GM19397 (cell line): ENCODE measurements around the gene IGSF21.

Source experiments
- ATAC-seq: cut with Tn5 transposase; IDR thresholded peaks from one replicate; pipeline ENCODE4 v1.9.1; 2021; ENCODE audit warnings: mild to moderate bottlenecking, moderate library complexity; ENCODE audit not compliant: unreplicated experiment

IGSF21 gene

DNA sequence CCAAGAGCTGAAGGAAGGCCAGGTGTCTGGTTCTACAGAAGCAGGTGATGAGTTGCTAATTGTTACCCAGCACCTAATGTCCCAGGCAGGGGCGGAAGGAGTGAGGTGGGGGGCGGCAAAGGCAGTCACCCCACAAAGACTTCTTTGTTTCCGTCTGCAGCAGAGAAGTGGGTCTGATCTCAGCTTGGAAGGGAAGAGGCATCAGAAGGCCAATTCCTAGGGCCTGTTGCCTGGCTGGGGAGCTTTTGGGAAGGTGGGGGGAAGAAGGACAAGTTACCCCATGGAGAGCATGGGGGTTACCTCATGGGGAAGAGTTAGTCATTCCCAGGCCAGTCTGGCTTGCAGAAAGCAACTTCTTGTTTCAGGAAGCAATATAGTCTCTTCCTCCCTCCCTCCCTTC lies 10.9 kb downstream of the IGSF21 start:
- no peak for ATAC-seq

DNA sequence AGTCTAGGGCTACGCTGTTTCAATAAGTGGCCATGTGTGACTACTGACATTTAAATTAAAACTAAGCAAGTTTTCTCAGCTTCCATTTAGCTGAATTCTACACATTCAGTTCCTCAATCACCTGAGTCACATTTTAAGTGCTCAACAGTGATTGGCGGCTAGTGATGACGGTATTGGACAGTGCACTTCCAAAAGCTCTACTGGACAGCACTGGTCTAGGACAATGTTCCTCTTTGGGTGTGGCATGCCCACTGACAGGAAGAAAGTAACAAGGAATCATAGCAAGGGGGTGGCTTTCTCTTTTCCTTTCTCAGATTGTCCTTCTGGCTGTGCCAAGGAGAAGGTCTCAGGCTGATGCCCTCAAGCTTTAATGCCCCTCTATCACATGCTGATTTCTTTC lies 11.7 kb downstream of the IGSF21 start:
- ATAC-seq: no peak

DNA sequence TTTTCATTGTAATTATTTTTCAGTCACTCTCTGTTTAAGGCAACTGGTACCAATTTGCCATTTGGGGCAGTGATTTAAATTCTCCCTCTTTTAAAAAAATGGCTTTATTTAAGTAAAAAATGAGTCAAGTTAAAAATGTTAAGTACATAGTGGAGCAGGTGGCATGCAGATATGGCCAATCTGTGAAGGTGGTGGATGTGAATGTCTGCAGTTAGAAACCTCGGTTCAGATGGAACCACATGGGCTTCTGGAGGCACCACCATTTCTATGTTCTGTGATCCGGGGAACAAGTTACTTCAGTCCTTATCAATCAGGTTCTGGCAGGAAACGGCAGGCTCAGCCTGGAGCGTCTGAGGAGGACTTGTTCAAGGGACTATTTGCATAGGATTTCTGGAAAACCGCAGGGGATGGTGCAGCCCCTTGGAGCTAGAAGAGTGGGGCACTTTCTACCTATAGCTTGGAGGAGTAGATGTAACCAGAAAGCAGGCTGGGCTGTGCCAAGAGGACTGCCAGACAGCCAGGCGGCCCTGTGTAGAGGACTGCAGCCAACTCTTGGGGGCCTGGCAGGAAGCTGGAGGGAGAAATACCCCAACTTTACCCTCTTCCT lies 12.3 kb downstream of the IGSF21 start:
- ATAC-seq: no peak

DNA sequence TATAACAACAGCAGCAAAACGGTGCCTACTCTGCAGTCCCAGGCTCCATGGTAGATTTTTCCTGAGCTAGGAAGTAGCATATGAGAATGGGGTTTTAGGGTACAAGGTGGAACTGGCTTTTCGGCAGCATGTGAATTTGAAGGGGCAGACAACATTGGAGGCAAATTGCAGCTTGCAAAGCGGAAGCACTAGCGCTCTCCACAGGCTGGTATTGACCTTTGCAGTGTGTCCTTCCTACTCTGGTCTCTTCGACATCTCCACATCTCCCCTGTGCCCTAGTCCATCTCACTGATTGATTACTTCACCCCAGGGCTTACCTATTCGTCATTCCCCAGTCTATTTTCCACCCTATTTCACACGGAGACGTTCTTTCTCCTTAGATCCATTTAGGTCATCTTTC lies 13.0 kb downstream of the IGSF21 start:
- ATAC-seq: no peak

DNA sequence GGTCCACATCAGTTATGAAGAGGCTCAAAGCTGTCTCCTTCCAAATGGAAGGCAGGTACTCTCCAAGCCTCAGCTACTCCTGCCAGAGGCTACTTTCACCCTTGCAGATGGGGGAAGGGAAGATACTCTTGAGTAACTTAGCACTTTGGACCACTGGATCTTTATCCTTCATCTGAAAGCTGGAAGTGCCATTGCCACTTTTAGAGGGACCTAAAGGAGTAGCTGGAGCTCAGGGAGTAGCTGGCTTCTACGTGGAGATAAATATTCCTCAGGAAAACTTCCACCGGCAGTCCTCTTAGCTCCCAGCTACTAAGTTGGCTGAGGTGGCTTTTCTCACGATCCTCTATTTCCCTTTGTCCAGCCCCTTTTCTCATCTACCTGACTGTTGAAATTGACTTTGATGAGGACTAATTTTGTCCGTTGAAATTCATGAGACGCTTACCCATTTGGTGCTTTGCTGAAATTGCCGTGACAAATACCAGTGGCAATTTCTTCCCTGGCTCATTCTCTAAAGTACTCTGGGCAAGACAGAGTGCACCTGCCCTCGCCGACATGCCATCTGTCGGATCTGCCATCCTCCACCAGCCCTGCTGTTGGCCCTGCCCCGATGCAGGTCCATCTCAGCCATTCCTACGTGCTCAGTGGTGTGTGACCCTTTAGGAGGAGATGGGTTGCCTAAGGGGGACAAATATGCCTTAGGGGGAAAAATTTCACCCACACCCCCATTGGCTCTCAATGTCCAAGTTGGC lies 13.6 kb downstream of the IGSF21 start:
- ATAC-seq: no peak

DNA sequence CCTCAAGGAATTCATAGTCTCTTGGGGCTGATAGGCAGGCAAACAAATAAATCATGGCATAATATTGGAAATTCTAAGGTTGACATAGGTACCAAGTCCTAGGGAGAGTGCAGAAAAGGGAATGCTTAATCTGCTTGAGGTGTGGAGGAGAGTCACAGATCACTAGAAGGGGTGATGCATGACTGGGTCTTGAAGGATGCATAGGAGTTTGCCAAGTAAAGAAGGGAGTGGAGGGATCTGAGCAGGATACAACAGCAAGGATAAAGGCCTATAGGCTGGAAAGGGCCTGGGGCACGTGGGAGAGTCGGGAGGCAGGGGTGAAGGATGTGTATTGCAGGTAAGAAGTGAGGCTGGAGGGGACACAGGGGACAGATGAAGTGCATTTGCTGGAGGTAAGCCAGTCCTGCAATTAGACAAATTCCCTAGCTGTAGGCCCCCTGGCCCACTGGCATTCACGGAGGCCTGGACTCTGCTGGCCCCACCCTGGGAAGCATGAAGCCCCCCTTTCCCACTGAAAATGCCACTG lies 15.9 kb downstream of the IGSF21 start:
- no peak for ATAC-seq

DNA sequence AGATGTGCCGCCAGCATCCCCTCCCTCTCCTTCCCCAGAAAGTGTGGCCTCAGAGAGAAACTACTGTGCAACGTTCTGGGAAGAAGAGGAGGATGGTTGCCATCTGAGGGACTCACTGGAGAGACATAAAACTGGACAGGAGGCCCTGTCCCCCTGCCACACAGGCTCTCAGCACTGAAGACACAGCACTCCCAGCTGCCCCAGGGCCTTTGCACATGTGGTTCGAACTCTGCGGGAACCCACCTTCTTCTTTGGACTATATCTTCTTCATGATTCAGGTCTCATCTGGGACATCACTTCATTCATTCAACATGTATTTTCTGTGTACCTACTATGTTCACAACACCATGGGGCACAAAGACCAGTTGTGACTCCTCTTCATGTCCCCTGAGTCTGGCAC lies 17.4 kb downstream of the IGSF21 start:
- no peak for ATAC-seq

DNA sequence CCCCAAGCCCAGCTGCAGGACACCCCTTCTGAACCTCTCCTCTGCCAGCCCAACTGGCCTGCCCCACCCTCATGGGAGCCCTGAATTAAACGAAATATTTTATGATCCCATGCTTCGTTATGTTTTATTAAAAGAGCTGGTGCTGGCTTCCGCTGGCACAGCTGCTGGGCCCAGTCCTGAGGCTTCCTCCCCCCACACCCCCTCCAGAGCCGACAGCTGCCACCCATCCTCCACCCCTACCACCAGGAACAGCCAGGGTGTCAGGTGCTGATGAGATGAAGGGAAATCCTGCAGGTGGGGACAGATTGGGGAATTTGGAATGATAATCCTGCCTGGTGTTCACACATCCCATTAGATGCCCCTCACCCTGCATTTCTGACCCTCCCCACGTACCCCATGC lies 19.0 kb downstream of the IGSF21 start:
- ATAC-seq: no peak

DNA sequence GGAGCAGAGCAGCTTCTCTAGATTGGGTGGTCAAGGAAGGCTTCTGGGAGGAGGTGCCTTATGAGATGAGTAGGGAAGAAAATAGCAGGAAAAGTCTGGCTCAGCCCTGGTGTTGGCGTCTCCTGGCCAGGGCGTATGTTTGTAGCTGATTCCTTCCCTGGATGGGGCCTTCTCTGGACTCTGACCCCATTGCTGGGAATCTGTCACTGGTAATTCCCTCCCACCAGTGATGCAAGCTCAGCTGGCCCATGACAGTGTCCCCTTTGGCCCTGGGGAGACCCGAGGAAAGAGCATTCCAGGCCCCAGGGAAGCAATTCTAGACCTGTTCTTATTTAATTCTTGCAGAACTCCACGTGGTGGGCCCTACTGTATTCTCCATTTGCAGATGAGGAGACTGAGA lies 20.7 kb downstream of the IGSF21 start:
- no peak for ATAC-seq

DNA sequence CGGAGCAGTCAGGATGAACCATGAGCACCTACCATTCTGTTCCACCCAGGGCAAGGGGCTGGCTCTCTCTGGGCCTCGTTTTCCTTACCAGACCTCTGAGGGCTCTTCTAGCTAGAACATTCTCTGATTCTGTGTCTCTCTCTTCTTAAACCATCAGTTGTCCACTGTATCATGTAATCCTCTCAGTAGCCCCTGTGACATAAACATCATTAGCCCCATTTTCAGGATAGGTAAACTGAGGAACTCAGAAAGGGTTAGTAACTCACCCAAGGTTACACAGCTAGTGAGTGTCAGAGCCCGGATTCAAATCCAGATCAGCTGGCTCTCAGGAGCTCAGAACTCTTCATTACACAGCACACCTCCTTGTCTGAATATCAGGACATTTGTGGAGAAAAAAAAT lies 22.8 kb downstream of the IGSF21 start:
- no peak for ATAC-seq

DNA sequence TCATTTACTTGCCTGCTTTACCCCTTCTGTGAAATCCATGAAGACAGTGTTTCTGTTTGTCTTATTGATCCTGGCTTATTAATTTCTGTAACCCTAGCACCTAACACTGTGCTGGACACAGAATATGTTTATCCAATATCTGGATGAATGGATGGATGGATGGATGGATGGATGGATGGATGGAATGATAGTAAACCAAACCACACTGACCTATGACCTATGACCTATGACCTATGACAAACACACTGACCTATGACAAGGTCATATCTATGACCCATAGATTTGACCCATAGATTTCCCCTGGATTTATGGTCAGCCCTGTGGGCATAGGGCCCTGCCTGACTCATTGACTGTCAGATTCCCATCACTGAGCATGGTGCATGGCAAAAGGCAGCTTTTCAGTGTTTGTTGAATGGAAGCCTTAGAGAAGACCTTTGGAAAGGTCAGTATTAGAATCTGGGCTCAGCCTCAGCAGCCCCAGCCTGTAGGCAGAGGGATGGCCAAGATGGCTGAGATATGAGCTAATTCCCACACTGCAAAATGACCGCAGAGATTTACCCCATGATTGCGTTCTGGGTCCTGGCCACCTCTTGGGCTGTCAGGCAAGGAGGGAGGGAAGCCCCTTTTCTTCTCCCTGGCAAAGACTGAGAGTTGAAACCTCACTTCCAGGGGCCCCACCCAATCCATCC lies 24.6 kb downstream of the IGSF21 start:
- ATAC-seq: no peak

DNA sequence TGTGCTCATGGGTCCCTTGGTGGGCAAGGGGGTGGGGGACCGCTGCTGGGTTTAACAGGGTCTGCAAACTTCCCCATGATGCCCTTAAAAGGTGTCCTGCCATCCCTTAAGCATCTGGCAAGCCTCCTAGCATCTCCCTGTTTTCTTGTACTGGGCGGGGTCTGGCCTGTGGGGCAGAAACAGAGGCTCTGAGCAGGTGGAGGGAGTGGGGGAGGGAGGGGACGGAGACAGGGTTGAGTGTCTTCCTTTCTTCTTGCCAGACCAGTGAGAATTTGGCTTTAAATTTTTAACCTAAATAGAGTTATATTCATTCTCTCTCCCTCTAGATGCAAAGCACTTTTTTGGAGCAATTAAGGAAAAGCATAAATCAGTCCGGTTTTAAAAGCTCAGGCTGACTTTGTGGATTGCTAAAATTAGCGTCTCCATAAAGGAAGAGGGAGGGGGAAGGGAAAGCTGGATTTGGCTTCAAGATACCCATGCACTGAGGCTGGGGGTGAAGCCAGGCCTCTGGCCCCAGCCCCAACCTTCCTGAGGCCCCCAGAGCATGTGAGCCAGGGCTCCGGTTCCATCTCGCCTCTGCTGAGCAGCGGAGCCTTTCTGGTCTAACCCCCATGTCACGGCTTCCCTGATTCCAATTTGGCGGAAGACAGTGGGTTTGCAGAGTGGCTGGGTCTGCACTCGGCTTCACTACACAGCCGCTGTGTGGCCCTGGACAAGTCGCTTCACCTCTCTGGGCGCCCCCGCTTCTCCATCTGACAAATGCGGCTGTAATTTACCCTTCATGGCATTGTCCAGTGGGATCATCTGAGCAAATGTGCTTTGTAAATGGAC lies 25.3 kb downstream of the IGSF21 start:
- no peak for ATAC-seq

DNA sequence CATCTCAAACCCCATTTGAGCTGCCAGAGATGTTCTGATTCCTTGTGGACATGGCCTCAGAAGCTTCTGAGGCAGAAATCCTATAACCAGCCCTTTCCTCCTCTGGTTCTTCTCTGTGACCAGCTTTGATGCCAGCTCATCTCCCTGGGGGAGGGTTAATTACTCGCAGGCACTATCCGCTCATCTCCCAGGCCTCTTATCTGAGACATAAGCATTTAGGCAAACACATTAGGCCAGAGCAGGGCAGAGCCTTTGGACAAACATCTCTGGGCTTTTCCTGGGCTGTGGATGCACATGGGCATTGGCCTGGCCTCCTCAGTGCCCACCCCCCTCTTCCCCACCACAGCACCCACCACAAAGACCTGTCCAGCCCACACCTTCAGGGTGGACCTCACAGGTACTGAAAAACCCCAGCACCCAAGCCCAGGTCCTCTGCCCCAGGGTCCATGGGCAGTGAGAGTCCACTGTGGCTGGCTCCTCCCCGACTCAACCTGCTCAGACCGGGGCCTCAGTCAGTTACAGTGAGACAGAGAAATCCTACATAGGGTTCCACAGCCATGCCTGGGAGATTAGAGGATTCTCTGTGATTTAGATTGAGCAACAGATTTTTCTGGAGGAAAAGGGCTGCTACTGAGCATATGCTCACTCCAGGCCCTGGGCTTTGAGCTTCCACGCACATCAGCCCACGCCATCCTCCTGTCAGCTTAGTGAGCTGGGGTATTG lies 26.9 kb downstream of the IGSF21 start:
- ATAC-seq: no peak

DNA sequence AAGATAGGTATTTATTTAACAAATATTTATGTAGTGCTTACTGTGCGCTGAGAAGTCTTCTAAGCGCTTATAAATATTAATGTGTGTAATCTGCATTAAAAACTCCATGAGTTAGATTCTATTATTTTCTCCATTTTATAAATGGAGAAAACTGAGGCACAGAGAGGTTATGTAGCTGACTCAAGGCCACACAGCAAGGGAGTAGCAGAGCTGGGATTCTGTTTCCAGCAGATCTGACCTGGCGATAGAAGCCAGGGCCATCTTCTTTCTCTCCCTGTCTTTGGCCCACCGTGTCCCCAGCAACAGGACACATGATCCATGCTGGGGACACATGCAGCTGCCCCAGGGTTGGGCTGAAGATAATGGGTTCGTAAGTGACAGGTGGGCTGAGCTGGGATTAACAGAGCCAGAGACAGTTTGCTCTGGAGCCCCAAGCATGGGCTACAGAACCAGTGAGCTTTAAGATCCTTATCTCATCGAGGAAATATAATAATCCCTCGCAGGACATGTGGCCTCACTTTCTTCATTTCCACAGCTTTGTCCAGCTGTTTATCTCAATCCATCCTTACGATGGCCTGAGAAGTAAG lies 30.3 kb downstream of the IGSF21 start:
- no peak for ATAC-seq

DNA sequence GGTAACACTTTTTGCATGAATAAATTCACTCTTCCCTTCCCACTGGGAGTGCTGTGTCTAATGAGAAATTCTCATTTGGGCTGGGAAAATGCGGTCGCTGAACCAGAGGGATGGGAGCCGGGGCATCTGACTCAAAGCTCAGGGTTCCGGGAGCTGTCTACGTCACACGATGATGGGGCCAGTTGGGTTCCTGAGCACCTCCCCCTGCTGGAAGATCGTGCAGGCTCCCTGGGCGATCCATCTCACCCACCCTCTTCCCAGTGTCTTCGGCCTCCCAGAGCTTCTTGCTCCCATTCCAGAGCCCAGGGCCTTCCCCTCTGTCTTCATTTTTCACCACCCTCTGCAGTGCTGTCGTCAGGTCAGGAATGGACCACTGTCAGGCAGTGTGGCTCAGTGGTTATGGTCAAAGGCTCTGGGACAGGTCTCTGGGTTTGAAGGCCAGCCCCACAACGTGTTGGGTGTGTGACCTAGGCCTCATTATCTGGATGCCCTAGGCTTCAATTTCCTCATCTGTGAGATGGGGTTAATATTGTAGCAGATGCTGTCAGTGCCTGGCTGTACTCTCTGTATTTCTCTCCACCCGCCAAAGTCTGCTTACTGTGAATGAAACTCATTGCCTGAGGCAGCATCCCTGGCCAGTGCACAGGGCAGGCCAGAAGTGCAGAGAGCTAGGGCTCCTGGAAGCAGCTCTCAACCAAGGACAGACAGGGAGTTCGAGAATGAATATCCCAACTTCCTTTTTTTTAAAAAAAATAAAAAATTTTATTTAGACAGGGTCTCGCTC lies 31.8 kb downstream of the IGSF21 start:
- no peak for ATAC-seq

DNA sequence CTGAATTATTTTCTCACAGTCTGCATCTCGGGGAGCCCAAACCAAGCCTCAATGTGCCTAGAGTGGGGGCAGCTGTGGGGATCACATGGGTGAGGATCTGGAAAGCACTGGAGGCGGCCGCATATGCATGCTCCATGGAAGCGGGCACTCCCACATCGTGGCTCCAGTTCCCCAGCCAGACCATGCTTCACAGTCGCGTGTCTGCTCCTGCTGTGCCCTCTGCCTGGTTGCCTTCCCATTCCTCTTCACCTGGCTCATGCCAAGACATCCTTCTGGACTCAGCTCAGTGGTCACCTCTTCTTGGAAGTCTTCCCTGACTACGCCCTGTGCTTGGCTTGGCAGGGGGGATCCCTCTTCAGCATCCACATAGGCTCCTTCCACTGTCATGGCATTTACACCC lies 32.8 kb downstream of the IGSF21 start:
- ATAC-seq: no peak

DNA sequence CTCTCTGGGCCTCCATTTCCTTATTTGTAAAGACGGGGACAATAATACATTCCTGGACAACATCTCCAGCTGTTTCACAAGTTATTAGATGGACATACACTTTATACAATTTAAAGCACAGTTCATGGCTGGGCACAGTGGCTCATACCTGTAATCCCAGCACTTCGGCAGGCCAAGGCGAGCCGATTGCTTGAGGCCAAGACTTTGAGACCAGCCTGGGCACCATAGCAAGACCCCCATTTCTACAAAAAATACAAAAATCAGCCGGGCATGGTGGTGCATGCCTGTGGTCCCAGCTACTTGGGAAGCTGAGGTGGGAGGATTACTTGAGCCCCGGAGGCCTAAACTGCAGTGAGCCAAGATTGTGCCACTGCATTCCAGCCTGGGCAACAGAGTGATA lies 34.1 kb downstream of the IGSF21 start:
- no peak for ATAC-seq

DNA sequence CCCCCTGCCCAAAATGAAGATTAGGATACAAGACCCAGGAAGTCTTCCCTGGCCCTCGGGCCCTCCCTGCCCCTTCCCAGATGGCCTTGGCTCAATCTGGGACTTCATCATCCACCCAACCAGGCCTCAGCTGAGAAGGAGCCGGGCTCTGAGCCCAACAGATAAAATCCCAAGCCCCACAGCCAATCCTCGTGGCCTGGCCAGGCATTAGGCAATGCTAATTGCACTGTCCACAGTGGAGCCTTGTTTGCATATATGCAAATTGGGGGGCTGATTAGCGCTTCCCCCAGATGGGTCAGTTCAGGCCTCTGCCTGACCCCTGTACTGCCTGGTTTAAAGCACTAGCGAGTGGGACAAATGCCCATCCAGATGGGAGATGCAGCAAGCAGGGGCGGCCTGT lies 34.9 kb downstream of the IGSF21 start:
- ATAC-seq: no peak

DNA sequence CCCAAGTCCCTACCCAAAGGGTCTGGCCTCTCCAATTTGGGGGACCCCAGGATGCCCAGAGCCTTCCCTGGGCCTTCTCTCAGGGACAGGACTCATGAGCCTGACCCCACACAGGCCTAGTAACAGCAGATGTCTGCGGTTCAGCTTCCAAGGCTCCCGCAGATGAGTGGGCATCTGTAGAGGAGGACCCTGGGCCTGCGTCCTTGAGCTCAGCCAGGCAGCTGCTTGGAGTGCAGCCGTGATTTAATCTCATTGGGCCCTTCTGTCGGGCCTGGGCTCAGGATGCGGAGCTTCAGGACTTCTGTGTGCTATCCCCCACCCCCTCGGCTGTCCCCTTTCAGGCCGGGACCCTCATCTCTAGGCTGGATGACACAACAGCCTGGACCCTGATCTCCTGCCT lies 35.4 kb downstream of the IGSF21 start:
- no peak for ATAC-seq
